Keratinocyte (primary cell): ENCODE data around the gene ERH. TPM values are rescaled to one million over a fixed set of nuclear protein-coding genes. Genes with fewer than 3 reads are reported as not detected.

Experiments used
- DNase-seq: peaks from one replicate; pipeline ENCODE4 v3.0.0-alpha.2; 2011; ENCODE audit warnings: low read depth, missing footprints, low spot score
- FAIRE-seq: peaks from 2 replicates; lab custom pipeline; 2011; peaks lifted over from hg19 to GRCh38; lab: Jason Lieb, UNC
- H2AFZ ChIP-seq: 2 replicates; pipeline ENCODE4 v1.6.0; 2012; ENCODE audit warnings: low read length, control low read depth, inconsistent platforms; ENCODE audit not compliant: control insufficient read depth
- H3K27ac ChIP-seq: 2 replicates; pipeline ENCODE4 v1.5.1; 2011; ENCODE audit warnings: low read length; ENCODE audit not compliant: control insufficient read depth, insufficient read depth
- H3K27me3 ChIP-seq: 3 replicates; pipeline ENCODE4 v1.6.0; 2011; ENCODE audit warnings: low read length; ENCODE audit not compliant: control insufficient read depth, insufficient read depth; ENCODE audit errors: extremely low read depth
- H3K36me3 ChIP-seq, 2 experiments: 2 replicates in 1 of 2; 3 replicates in 1 of 2; pipeline ENCODE4 v1.5.1; 2011; ENCODE audit warnings: low read length in 2 of 2, mild to moderate bottlenecking in 1 of 2; ENCODE audit not compliant: control insufficient read depth in 2 of 2, insufficient read depth in 2 of 2; ENCODE audit errors: extremely low read depth in 1 of 2
- H3K4me1 ChIP-seq: 3 replicates; pipeline ENCODE4 v1.5.1; 2011; ENCODE audit warnings: low read length; ENCODE audit not compliant: control insufficient read depth, insufficient read depth; ENCODE audit errors: extremely low read depth
- H3K4me2 ChIP-seq: 3 replicates; pipeline ENCODE4 v1.6.0; 2011; ENCODE audit warnings: low read depth, low read length; ENCODE audit not compliant: control insufficient read depth, insufficient read depth; ENCODE audit errors: extremely low read depth
- H3K4me3 ChIP-seq, 3 experiments: fragments of 200-600 bp in 1 of 3; sonication (generic) in 1 of 3; 2 replicates in 2 of 3; 3 replicates in 1 of 3; pipeline ENCODE4 v1.5.1; 2011 to 2016; ENCODE audit warnings: low read length in 3 of 3, mild to moderate bottlenecking in 3 of 3, control low read depth in 2 of 3, inconsistent platforms in 1 of 3, low read depth in 1 of 3, mixed read lengths in 1 of 3, mixed run types in 1 of 3, moderate library complexity in 1 of 3; ENCODE audit not compliant: control insufficient read depth in 2 of 3, insufficient read depth in 2 of 3; ENCODE audit errors: extremely low read depth in 1 of 3
- H3K79me2 ChIP-seq: 2 replicates; pipeline ENCODE4 v1.6.0; 2012; ENCODE audit warnings: low read length; ENCODE audit not compliant: control insufficient read depth, insufficient read depth
- H3K9ac ChIP-seq: 3 replicates; pipeline ENCODE4 v1.6.0; 2011; ENCODE audit warnings: low read length; ENCODE audit not compliant: control insufficient read depth, insufficient read depth; ENCODE audit errors: extremely low read depth
- H3K9me1 ChIP-seq: 3 replicates; pipeline ENCODE4 v1.6.0; 2011; ENCODE audit warnings: low read length; ENCODE audit not compliant: control insufficient read depth, insufficient read depth; ENCODE audit errors: extremely low read depth
- H3K9me3 ChIP-seq: 2 replicates; pipeline ENCODE4 v1.5.1; 2012; ENCODE audit warnings: low read depth, low read length; ENCODE audit not compliant: control insufficient read depth
- H4K20me1 ChIP-seq: 3 replicates; pipeline ENCODE4 v1.6.0; 2011; ENCODE audit warnings: low read length; ENCODE audit not compliant: control insufficient read depth, insufficient read depth; ENCODE audit errors: extremely low read depth
- CTCF ChIP-seq, 3 experiments: IDR thresholded peaks in 1 of 3; conservative IDR thresholded peaks in 1 of 3; optimal IDR thresholded peaks in 1 of 3; 2 replicates in 2 of 3; 3 replicates in 1 of 3; pipeline versions ENCODE3 to v1.5.1; 2011; ENCODE audit warnings: low read length in 3 of 3, mild to moderate bottlenecking in 3 of 3, moderate library complexity in 2 of 3, control low read depth in 1 of 3, inconsistent platforms in 1 of 3; ENCODE audit not compliant: insufficient read depth in 2 of 3; ENCODE audit errors: extremely low read depth in 1 of 3
- EZH2 ChIP-seq: IDR thresholded peaks from one replicate; pipeline ENCODE4 v1.6.1; 2012; ENCODE audit warnings: inconsistent platforms, mild to moderate bottlenecking, low read length, moderate library complexity
- dilution Hi-C: fragments of 300-500 bp; cut with MboI; formaldehyde crosslinking; loops from one replicate; pipeline ENCODE4 v1.7.0; 2020; ENCODE audit warnings: low sequenced_read_pairs; ENCODE audit not compliant: extremely low pct_ligation_motif_present
- polyA plus RNA-seq, 5 experiments: library from polyadenylated mRNA; depleted of rRNA in 3 of 5; stranded (reverse) in 3 of 5; stranded (forward) in 1 of 5; unstranded in 1 of 5; fragments of >200 nt; gene quantifications; 1 replicate in 1 of 5; 2 replicates in 3 of 5; 3 replicates in 1 of 5; pipeline versions ENCODE4 v1.2.1 to v1.2.3, GENCODE V29; 2011 to 2012; ENCODE audit warnings: missing spikeins in 2 of 5, low read depth in 1 of 5, low replicate concordance in 1 of 5

ERH gene
- polyA plus RNA-seq, 1 donor (not counting 4 experiments of a cell fraction or from before 2014, with no cell fraction given) = 256 TPM

DNA sequence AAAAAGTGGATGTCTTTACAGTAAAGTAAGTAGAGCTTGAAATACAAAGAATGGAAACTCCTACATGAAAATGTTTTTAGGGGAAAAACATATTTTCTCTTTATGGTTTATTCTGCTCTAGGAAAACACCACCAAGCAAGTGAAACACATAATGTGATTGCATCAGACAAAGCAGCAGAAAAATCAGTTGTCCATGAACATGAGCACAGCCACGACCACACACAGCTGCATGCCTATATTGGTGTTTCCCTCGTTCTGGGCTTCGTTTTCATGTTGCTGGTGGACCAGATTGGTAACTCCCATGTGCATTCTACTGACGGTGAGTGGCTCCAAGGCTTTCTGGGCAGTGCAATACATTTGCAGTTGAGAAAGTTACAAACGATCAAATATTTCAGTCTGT, 43.8 kb upstream of the ERH start:
- no peak overlapping the region for H3K4me3 ChIP-seq
- H4K20me1 ChIP-seq = no peaks in the 10 kb centered on the region
- FAIRE-seq (no peak), DNase-seq (no peak)
- H3K4me2 ChIP-seq = no peak overlapping the region
- peaks cover 9% of the 10 kb centered on the region for H3K4me1 ChIP-seq
- peaks cover 3% of the 10 kb centered on the region in 2 experiments for H3K36me3 ChIP-seq
- dilution Hi-C loops = no loop called here
- H2AFZ ChIP-seq = no peak overlapping the region
- no peaks in the 10 kb centered on the region for H3K9me1 ChIP-seq
- H3K9ac ChIP-seq = no peak overlapping the region
- TF ChIP-seq CTCF (optimal IDR thresholded peaks at IDR 0.05 in 1 of 3, IDR thresholded peaks at IDR 0.05 in 1 of 3, conservative IDR thresholded peaks at IDR 0.05 in 1 of 3; ENCODE audit: extremely low read depth in 1 of 3, insufficient read depth in 2 of 3, low read length in 3 of 3) (no peak), EZH2 (no peak)
- H3K9me3 ChIP-seq = no peaks in the 10 kb centered on the region
- no peaks in the 10 kb centered on the region for H3K79me2 ChIP-seq
- no peaks in the 10 kb centered on the region for H3K27me3 ChIP-seq
- H3K27ac ChIP-seq = no peak overlapping the region

- Histone ChIP-seq H3K4me2 (no peak overlapping the region), H3K9me1 (no peaks in the 10 kb centered on the region), H3K9me3 (no peaks in the 10 kb centered on the region), H3K4me1 (peaks cover 9% of the 10 kb centered on the region), H3K36me3 (peaks cover 3% of the 10 kb centered on the region in 2 experiments), H3K9ac (no peak overlapping the region), H4K20me1 (no peaks in the 10 kb centered on the region), H3K4me3 (no peak overlapping the region), H2AFZ (no peak overlapping the region), H3K27ac (no peak overlapping the region), H3K27me3 (no peaks in the 10 kb centered on the region), H3K79me2 (peaks cover 7% of the 10 kb centered on the region)
- dilution Hi-C loops = no loop called here
- no peak for DNase-seq
- no peak for FAIRE-seq
- TF ChIP-seq CTCF (optimal IDR thresholded peaks at IDR 0.05 in 1 of 3, IDR thresholded peaks at IDR 0.05 in 1 of 3, conservative IDR thresholded peaks at IDR 0.05 in 1 of 3; ENCODE audit: extremely low read depth in 1 of 3, insufficient read depth in 2 of 3, low read length in 3 of 3) (no peak), EZH2 (no peak)
Observed at GRCh38 chr14:69439521-69440270, 41.6 kb upstream of the ERH start.
